GM12892 (cell line): Measurements from ENCODE around the gene SNED1.

ENCODE experiments used
- POLR2A ChIP-seq: IDR thresholded peaks from 2 replicates; pipeline ENCODE4 v1.6.1; 2011; ENCODE audit warnings: low read depth, low read length, control low read depth
- POLR2AphosphoS5 ChIP-seq: IDR thresholded peaks from 2 replicates; pipeline ENCODE4 v1.6.1; 2011; ENCODE audit warnings: low read depth, low read length, control low read depth
- TAF1 ChIP-seq: IDR thresholded peaks from 2 replicates; pipeline ENCODE4 v1.6.1; 2011; ENCODE audit warnings: low read depth, mild to moderate bottlenecking, control low read depth, low read length, borderline replicate concordance

- TF ChIP-seq POLR2A (no peak), TAF1 (no peak), POLR2AphosphoS5 (no peak)
Observed at GRCh38 chr2:240966906-240967680, 31.3 kb upstream of the SNED1 start.
